GM12878 (cell line): ENCODE measurements around the gene CTSA. TPM values are rescaled to one million over a fixed set of nuclear protein-coding genes. Genes with fewer than 3 reads are reported as not detected.

Source experiments
- ATAC-seq: fragments of 200-7000 bp; cut with Tn5 transposase; 3 replicates; pipeline ENCODE4 v1.9.1; 2020; ENCODE audit warnings: mild to moderate bottlenecking, moderate library complexity
- BruUV-seq: library from RNA; stranded (reverse); fragments of 400-500 nt; replicated peaks from 2 replicates; lab custom pipeline; 2021; lab: Mats Ljungman, UMichigan
- CTCF ChIA-PET: fragments of 300-600 bp; sonication (Branson Sonifier 250); formaldehyde crosslinking; extraction: SDS; loops from one replicate; lab custom pipeline; 2021; ENCODE audit warnings: inconsistent platforms; lab: Yijun Ruan, JAX
- POLR2A ChIA-PET: fragments of 350-600 bp; formaldehyde crosslinking; extraction: SDS; loops from one replicate; lab custom pipeline; 2021; ENCODE audit warnings: inconsistent platforms; lab: Charles Lee
- RAD21 ChIA-PET: fragments of 300-600 bp; sonication (Branson Sonifier 250); formaldehyde crosslinking; loops from one replicate; lab custom pipeline; 2023; ENCODE audit warnings: antibody characterized with exemption; ENCODE audit not compliant: unreplicated experiment; lab: Charles Lee
- SMC1A ChIA-PET: fragments of 300-600 bp; sonication (Branson Sonifier 250); formaldehyde crosslinking; loops from one replicate; lab custom pipeline; 2023; ENCODE audit not compliant: unreplicated experiment, uncharacterized antibody; lab: Charles Lee
- DNase-seq: peaks from one replicate; pipeline ENCODE4 v3.0.0-alpha.2; 2011; ENCODE audit warnings: low read depth, low spot score
- FAIRE-seq: peaks from 3 replicates; lab custom pipeline; 2011; peaks lifted over from hg19 to GRCh38; lab: Jason Lieb, UNC
- H2AFZ ChIP-seq: 2 replicates; pipeline ENCODE4 v1.6.0; 2011; ENCODE audit warnings: low read depth, low read length, control low read depth; ENCODE audit not compliant: control insufficient read depth
- H3K27ac ChIP-seq: 2 replicates; pipeline ENCODE4 v1.5.1; 2011; ENCODE audit warnings: control low read depth; ENCODE audit not compliant: control insufficient read depth, insufficient read depth
- H3K27me3 ChIP-seq, 2 experiments: replicated peaks in 1 of 2; 2 replicates each; pipeline versions ENCODE4 v1.6.0 to v1.6.1; 2011; ENCODE audit warnings: low read length in 1 of 2; ENCODE audit not compliant: control insufficient read depth in 2 of 2, insufficient read depth in 2 of 2
- H3K36me3 ChIP-seq, 2 experiments: 2 replicates each; pipeline ENCODE4 v1.5.1; 2011; ENCODE audit warnings: low read length in 1 of 2; ENCODE audit not compliant: control insufficient read depth in 2 of 2, insufficient read depth in 2 of 2
- H3K4me1 ChIP-seq: 2 replicates; pipeline ENCODE4 v1.6.1; 2011; ENCODE audit warnings: mild to moderate bottlenecking, low read length, moderate library complexity, mixed read lengths; ENCODE audit not compliant: control insufficient read depth, insufficient read depth
- H3K4me2 ChIP-seq: 2 replicates; pipeline ENCODE4 v1.6.0; 2011; ENCODE audit warnings: control low read depth; ENCODE audit not compliant: control insufficient read depth, insufficient read depth
- H3K4me3 ChIP-seq: fragments of 200-600 bp; sonication (generic); 2 replicates; pipeline ENCODE4 v1.5.1; 2016
- H3K79me2 ChIP-seq: 2 replicates; pipeline ENCODE4 v1.6.0; 2011; ENCODE audit warnings: low read length; ENCODE audit not compliant: control insufficient read depth, insufficient read depth
- H3K9ac ChIP-seq: 2 replicates; pipeline ENCODE4 v1.8.0; 2011; ENCODE audit warnings: low read length, control low read depth, mixed read lengths; ENCODE audit not compliant: control insufficient read depth, insufficient read depth
- H3K9me3 ChIP-seq: replicated peaks from 3 replicates; pipeline ENCODE4 v1.5.1; 2011; ENCODE audit warnings: mild to moderate bottlenecking, low read length; ENCODE audit not compliant: control insufficient read depth, insufficient read depth
- H4K20me1 ChIP-seq: 2 replicates; pipeline ENCODE4 v1.6.0; 2011; ENCODE audit not compliant: control insufficient read depth, insufficient read depth
- BCL3 ChIP-seq: IDR thresholded peaks from 2 replicates; pipeline ENCODE4 v1.6.1; 2011; ENCODE audit warnings: borderline replicate concordance, low read depth, mild to moderate bottlenecking, moderate library complexity, low read length; ENCODE audit not compliant: insufficient read depth, poor library complexity, severe bottlenecking
- CTCF ChIP-seq, 3 experiments: IDR thresholded peaks in 2 of 3; conservative IDR thresholded peaks in 1 of 3; 2 replicates each; pipeline ENCODE4 v1.5.1; 2011; ENCODE audit warnings: low read depth in 3 of 3, low read length in 3 of 3, mild to moderate bottlenecking in 3 of 3, control low read depth in 2 of 3, moderate library complexity in 2 of 3, inconsistent platforms in 1 of 3, mixed read lengths in 1 of 3; ENCODE audit not compliant: control insufficient read depth in 2 of 3, insufficient read depth in 1 of 3; ENCODE audit errors: extremely low read depth in 1 of 3
- KAT2A ChIP-seq: conservative IDR thresholded peaks from 2 replicates; pipeline ENCODE4 v1.6.1; 2011; ENCODE audit warnings: low read depth, low read length; ENCODE audit not compliant: control insufficient read depth
- PML ChIP-seq: IDR thresholded peaks from 2 replicates; pipeline ENCODE4 v1.6.1; 2012; ENCODE audit warnings: low read length, inconsistent platforms
- RELA ChIP-seq: fragments of 450-650 bp; IDR thresholded peaks from 2 replicates; pipeline ENCODE4 v1.8.0; 2014; ENCODE audit warnings: borderline replicate concordance; ENCODE audit not compliant: partially characterized antibody
- RUNX3 ChIP-seq: IDR thresholded peaks from 2 replicates; pipeline ENCODE4 v1.6.1; 2012; ENCODE audit warnings: low read length, inconsistent platforms
- STAT1 ChIP-seq: fragments of 450-650 bp; conservative IDR thresholded peaks from 2 replicates; pipeline ENCODE4 v1.6.1; 2014; ENCODE audit warnings: antibody characterized with exemption, mild to moderate bottlenecking
- SUZ12 ChIP-seq: fragments of 200-600 bp; sonication (generic); IDR thresholded peaks from one replicate; pipeline ENCODE4 v1.6.1; 2018; ENCODE audit warnings: antibody characterized with exemption, mild to moderate bottlenecking; ENCODE audit not compliant: unreplicated experiment
- ZBTB33 ChIP-seq: fragments of 450-650 bp; IDR thresholded peaks from 2 replicates; pipeline ENCODE4 v1.6.1; 2017; ENCODE audit warnings: mild to moderate bottlenecking
- WGBS: methylation state at CpG from one replicate; pipeline ENCODE4 v1.1.6; 2016; ENCODE audit warnings: low lambda C conversion rate; ENCODE audit not compliant: insufficient replicate concordance, insufficient coverage; ENCODE audit errors: missing lambda C conversion rate; 5-methylcytosine and 5-hydroxymethylcytosine counted together
- in situ Hi-C: fragments of 300-500 bp; cut with MboI; formaldehyde crosslinking; loops from 9 replicates; pipeline ENCODE4 v1.14.3; 2018; ENCODE audit warnings: mixed read lengths
- intact Hi-C: fragments of 100-400 bp; cut with micrococcal nuclease; formaldehyde crosslinking; loops from one replicate; pipeline ENCODE4 v1.14.2; 2022; ENCODE audit not compliant: unreplicated experiment
- polyA plus RNA-seq, 11 experiments: library from polyadenylated mRNA; depleted of rRNA in 4 of 11; unstranded in 6 of 11; stranded (reverse) in 5 of 11; fragments of >200 nt; fragmentation: Nextera tagmentation in 4 of 11; fragmentation: Illumina TruSeq in 1 of 11; extraction: Ambion mirVana in 4 of 11; extraction: Trizol in 1 of 11; gene quantifications; 1 replicate in 1 of 11; 2 replicates in 10 of 11; pipeline versions ENCODE4 v1.2.1 to v1.2.3, GENCODE V29; 2011 to 2016; ENCODE audit warnings: inconsistent platforms in 2 of 11, missing spikeins in 2 of 11, low read depth in 1 of 11
- total RNA-seq, 4 experiments: library from RNA; depleted of rRNA in 3 of 4; stranded (reverse); fragments of >200 nt in 3 of 4; fragmentation: Illumina TruSeq in 1 of 4; extraction: Trizol in 1 of 4; gene quantifications; 2 replicates each; pipeline versions ENCODE4 v1.2.1 to v1.2.3, GENCODE V29; 2013 to 2021

The CTSA gene
- total and polyA plus RNA-seq, 10 of the 15 experiments (the other 5 are each of a cell fraction or from before 2014, with no cell fraction given), result 7.1 to 67.0 (median 36.2) TPM

- intact Hi-C loops, result no loop called here
- DNase-seq (no peak), ATAC-seq (no peak), FAIRE-seq (no peak)
- Histone ChIP-seq H3K36me3 (peaks cover 7 to 11% of the 10 kb centered on the region in 2 experiments; a peak in 2 of 4 replicates), H3K27me3 (no peaks in the 10 kb centered on the region), H3K27ac (no peak overlapping the region), H3K9ac (no peak overlapping the region), H2AFZ (no peak overlapping the region), H3K9me3 (no peaks in the 10 kb centered on the region)
- POLR2A ChIA-PET, result interaction anchor here (1.1 to 2.3 kb wide), 6 partner anchors 8 to 90 kb away, joined by 3 to 16 read pairs (median 3); partner anchors contain the start of genes ACOT8, CTSA, NEURL2 and ZSWIM3
- CTCF ChIA-PET, result interaction anchor here (1.0 to 3.2 kb wide), 5 partner anchors 8 to 104 kb away, joined by 3 to 38 read pairs (median 17); partner anchors contain the start of genes CTSA and NEURL2
- SMC1A ChIA-PET, result interaction anchor here (0.7 to 2.3 kb wide), 6 partner anchors 8 to 88 kb away, joined by 3 to 10 read pairs (median 4); partner anchors contain the start of genes CTSA and NEURL2
- no TSS peak for BruUV-seq
- 99% methylated on average over 4 of the region's 4 CpGs for WGBS
- RAD21 ChIA-PET, result interaction anchor here (1.3 to 2.3 kb wide), 4 partner anchors 8 to 84 kb away, joined by 3 to 25 read pairs (median 10); partner anchors contain the start of genes CTSA, NEURL2 and PCIF1
- in situ Hi-C loops, result no loop called here
- no peak for TF ChIP-seq PML
- TF ChIP-seq, all 136 proteins: peak for 0
- H4K20me1 ChIP-seq, result no peaks in the 10 kb centered on the region
- peaks cover 15% of the 10 kb centered on the region for H3K79me2 ChIP-seq
- 0 out of 2 replicates have a peak overlapping the region, but pooled peaks have one; percentile 39 for H3K4me3 ChIP-seq
- H3K4me2 ChIP-seq, result peak overlapping the region; percentile 86; the same call in 1 of the 2 replicates
- H3K4me1 ChIP-seq, result peaks cover 12% of the 10 kb centered on the region
Measured at GRCh38 chr20:45882469-45883099, 8.6 kb upstream of the CTSA start.

GRCh38 chr20:45883100-45883469 lies 8.1 kb upstream of the CTSA start:
- H3K36me3 ChIP-seq, result peaks cover 5 to 11% of the 10 kb centered on the region in 2 experiments; a peak in 2 of 4 replicates
- no peak overlapping the region for H3K9ac ChIP-seq
- ATAC-seq, result no peak
- ChIA-PET POLR2A (interaction anchor here (1.1 kb wide), 1 partner anchor 10 kb away, joined by 3 read pairs; no protein-coding TSS in a partner anchor), RAD21 (interaction anchor here (1.3 kb wide), 1 partner anchor 84 kb away, joined by 3 read pairs; no protein-coding TSS in a partner anchor), CTCF (interaction anchor here (1.0 to 3.2 kb wide), 2 partner anchors 78 to 84 kb away, joined by 3 to 17 read pairs; no protein-coding TSS in a partner anchor), SMC1A (interaction anchor here (0.7 to 1.6 kb wide), 2 partner anchors 11 to 41 kb away, joined by 3 to 4 read pairs; no protein-coding TSS in a partner anchor)
- H3K4me3 ChIP-seq, result no peak overlapping the region
- intact Hi-C loops (no loop called here), in situ Hi-C loops (no loop called here)
- no peaks in the 10 kb centered on the region for H3K27me3 ChIP-seq
- no peak overlapping the region for H2AFZ ChIP-seq
- FAIRE-seq, result no peak
- BruUV-seq, result no TSS peak
- H3K79me2 ChIP-seq, result peaks cover 15% of the 10 kb centered on the region
- peaks cover 12% of the 10 kb centered on the region for H3K4me1 ChIP-seq
- no peak overlapping the region for H3K27ac ChIP-seq
- DNase-seq, result no peak
- 94% methylated on average over 9 of the region's 9 CpGs for WGBS
- H3K9me3 ChIP-seq, result no peaks in the 10 kb centered on the region
- no peaks in the 10 kb centered on the region for H4K20me1 ChIP-seq
- H3K4me2 ChIP-seq, result no peak overlapping the region
- TF ChIP-seq SUZ12 (no peak), STAT1 (no peak), CTCF (IDR thresholded peaks at IDR 0.05 in 2 of 3, conservative IDR thresholded peaks at IDR 0.05 in 1 of 3; ENCODE audit: control insufficient read depth in 2 of 3, extremely low read depth in 1 of 3, insufficient read depth in 1 of 3, low read depth in 3 of 3, low read length in 3 of 3) (no peak), RELA (no peak), RUNX3 (no peak), BCL3 (no peak), ZBTB33 (no peak), KAT2A (no peak)
